ENCODE data around the gene HSPA12A.

- no peak for TF ChIP-seq CTCF (IDR thresholded peaks at IDR 0.05)
- no peak for TF ChIP-seq POLR2A (IDR thresholded peaks at IDR 0.05)
- TF ChIP-seq POLR2AphosphoS5 (IDR thresholded peaks at IDR 0.05) = no peak
Observed at GRCh38 chr10:116733566-116733965, 8.8 kb downstream of the HSPA12A start.

Data from prostate gland (tissue), 2 donors.